ENCODE measurements around the gene DNAH3.
"Not testable (repeated sequence)": the region's sequence is repeated elsewhere in the genome, so short reads cannot be mapped to it uniquely, and the experiment has no call there.

Gene DNAH3, protein sequence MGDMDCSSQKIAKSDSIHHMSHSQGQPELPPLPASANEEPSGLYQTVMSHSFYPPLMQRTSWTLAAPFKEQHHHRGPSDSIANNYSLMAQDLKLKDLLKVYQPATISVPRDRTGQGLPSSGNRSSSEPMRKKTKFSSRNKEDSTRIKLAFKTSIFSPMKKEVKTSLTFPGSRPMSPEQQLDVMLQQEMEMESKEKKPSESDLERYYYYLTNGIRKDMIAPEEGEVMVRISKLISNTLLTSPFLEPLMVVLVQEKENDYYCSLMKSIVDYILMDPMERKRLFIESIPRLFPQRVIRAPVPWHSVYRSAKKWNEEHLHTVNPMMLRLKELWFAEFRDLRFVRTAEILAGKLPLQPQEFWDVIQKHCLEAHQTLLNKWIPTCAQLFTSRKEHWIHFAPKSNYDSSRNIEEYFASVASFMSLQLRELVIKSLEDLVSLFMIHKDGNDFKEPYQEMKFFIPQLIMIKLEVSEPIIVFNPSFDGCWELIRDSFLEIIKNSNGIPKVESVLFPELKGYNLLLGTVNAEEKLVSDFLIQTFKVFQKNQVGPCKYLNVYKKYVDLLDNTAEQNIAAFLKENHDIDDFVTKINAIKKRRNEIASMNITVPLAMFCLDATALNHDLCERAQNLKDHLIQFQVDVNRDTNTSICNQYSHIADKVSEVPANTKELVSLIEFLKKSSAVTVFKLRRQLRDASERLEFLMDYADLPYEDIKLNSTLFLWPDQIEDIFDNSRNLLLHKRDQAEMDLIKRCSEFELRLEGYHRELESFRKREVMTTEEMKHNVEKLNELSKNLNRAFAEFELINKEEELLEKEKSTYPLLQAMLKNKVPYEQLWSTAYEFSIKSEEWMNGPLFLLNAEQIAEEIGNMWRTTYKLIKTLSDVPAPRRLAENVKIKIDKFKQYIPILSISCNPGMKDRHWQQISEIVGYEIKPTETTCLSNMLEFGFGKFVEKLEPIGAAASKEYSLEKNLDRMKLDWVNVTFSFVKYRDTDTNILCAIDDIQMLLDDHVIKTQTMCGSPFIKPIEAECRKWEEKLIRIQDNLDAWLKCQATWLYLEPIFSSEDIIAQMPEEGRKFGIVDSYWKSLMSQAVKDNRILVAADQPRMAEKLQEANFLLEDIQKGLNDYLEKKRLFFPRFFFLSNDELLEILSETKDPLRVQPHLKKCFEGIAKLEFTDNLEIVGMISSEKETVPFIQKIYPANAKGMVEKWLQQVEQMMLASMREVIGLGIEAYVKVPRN (N-terminal part only)

DNA sequence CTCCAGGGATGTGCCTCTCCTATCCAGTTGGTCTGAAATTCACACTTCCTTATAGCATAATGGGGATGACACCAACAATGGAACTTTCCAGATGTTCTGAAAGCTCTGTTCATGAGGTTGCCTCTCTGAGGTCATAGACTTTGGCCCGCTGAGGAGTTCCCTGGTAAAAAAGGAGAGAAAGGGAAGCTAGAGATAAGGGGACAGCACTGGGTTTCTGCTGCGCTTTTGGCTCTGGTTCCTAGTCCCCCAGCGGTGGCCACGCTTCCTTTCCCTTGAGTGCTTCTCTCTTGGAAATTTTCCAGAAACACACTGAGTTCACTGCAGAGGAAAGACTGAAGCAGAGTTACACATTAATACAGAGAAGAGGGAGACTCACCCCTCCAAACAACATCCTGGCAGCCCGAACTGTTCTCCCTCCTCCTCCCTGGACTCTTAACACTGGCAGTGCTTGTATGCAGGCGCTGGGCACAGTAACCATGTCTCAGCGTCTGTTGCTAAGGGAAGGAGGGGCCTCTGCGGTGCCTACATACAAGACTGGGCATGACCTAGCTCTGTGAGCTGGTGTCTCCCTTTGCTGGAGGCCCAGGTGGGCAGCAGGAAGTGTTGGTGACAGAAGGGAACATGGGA is at the start of gene DNAH3:
DNAH3 (minus strand) TSS at position 472 of the 627 bp plus-strand sequence. CDS start 527 bp downstream, outside the sequence.
- no peak for DNase-seq (ENCODE audit: low spot score)

DNA sequence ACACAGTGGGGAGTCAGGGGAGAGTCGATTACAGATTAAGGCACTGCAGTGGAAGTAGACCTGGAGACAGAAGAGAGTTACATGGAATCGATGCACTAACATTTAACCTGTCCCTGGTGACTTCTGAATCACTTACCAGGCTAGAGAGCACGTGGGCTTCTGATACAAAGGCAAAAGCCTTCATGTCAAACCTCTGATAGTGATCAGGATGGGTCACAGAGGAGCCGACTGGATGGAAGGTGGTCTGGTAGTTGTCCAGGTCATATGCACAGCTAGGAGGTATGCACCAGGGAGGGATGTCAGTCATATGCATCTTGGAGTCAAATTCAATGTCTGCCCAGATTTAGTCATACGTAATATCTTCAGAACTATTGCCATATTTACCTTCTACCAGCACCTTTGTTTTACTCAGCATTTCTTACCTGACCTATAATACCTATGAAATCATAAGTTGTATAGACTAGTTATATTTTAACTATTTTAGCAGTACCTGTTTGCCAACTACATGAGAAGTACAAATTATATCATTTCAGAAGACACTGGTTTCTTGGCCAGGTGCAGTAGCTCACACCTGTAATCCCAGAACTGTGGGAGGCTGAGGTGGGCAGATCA is 49.1 kb upstream of the DNAH3 start:
- DNase-seq (ENCODE audit: low spot score) = no peak

DNA sequence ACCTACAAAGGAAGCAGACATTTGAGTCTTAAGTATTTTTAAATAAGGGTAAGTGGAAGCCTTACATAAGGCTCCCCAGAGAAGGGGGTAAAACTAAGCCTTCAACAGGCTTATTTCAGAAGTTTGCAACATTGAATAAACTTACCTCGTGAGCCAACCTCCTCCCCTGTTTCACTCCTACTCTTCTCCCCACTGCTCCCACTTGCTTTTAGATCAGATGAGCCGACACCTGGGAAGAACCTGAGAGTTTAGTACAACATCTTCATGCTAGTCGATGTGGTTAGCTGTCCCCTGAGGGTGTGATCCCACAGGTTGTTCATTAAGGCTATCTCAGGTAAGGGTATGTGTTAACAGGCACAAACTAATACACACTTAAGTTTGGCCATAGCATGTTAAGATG is 47.0 kb upstream of the DNAH3 start:
- no peak for DNase-seq (ENCODE audit: low spot score)

DNA sequence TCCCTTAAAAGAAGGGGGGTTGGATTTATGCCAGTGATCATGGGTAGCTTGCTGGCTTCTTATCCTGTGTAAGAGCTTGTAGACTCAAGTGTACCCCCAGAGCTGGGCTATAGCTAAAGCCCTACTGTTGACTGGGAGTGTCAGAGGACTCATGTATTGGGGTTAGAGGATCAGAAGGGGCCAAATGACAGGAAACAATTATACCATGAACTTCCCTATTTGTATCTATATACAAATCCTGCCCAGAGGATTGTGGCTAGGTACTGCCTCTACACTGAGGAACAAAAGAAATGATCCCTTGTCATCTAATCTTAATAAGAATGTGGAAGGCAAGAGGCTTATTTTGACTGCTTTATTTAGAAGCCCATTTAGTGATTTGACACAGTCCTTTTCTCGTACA is 46.5 kb upstream of the DNAH3 start:
- DNase-seq (ENCODE audit: low spot score) = no peak

DNA sequence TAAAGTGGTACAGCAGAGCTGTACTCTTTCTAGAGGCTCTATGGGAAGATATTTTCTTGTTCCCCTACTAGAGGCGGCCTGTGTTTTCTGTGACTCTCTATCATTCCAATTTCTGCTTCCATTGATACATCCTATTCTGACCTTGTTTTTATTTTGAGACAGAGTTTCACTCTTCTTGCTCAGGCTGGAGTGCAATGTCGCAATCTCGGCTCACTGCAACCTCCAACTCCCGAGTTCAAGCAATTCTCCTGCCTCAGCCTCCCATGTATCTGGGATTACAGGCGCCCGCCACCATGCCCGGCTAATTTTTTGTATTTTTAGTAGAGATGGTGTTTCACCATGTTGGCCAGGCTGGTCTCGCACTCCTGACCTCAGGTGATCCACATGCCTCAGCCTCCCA is 44.7 kb upstream of the DNAH3 start:
- DNase-seq (ENCODE audit: low spot score) = not testable (repeated sequence)

DNA sequence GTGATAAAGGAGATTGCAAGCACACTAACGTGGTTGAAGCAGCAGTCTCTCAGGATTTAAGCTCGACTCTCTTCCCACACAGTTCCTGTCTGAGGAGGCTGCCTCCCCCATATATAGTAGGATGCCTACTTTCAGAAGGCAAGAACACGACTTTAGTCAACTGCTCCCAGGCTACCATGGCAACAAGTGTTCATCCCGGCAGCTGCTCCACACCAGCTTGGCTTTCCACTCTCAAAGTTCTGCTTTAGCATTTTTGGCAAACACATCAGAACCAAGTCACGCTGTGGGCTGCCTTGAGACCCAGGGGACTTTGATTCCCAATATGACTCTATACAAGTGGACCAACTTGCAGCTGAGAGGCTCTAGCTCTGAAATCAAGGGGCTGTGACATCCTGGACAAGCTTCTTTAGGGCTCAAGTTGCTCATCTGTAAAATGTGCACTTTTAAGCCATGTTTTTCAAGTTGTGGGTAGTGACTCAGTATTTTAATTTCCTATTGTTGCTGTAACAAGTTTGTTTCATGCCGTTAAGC is 44.2 kb upstream of the DNAH3 start:
- DNase-seq (ENCODE audit: low spot score) = no peak

DNA sequence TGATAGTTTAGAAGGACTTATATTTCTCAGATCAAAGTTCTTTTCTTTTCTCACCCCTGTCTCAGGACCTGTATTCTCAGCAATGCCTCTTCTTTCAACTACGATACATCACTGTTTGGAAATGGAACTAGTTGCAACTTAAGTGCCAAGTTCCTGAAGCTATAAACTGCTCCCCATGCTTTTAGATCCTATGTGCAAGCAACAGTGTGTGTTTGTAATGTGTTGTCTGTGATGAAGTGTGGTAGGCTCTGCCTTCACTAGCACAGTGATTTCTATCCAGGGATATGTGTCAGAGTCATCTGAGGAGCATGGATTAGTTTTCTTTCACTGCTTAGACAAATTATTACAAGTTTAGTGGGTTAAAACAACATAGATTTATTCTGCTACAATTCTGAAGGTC is 42.3 kb upstream of the DNAH3 start:
- no peak for DNase-seq (ENCODE audit: low spot score)

DNA sequence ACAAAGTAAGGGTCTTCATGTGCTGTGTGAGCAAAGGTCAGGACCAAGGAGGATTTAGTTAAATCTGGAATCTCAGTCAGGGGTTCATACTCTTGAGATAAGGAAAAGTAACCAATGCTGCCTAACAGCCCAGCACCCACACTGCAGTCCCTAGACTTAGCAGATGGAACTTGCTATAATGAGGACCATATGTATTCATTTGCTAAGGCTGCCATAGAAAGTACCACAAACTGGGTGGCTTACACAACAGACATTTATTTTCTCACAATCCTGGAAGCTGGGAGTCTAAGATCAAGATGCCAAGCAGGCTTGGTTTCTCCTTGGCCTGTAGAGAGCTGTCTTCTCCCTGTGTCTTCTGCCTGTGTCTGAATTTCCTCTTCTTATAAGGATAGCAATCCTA is 40.0 kb upstream of the DNAH3 start:
- DNase-seq (ENCODE audit: low spot score) = no peak

DNA sequence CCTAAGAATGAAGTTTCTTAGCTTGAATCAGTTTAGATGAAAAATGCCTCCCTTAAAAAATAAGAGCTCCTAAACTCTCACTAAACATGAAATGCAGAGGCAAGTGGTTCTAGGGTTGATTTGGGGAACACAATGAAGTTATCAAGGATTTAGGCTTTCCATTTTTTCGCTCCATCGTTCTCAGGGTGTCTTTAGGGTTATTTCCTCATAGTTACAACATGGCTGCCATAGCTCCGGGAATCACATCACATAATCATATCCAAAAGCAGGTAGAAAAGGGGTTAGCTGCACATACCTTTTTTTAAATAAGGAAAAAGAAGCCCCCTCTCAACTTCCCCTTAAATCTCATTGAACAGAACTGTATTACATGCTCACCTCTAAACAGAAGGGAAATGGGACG is 39.4 kb upstream of the DNAH3 start:
- DNase-seq (ENCODE audit: low spot score) = no peak

DNA sequence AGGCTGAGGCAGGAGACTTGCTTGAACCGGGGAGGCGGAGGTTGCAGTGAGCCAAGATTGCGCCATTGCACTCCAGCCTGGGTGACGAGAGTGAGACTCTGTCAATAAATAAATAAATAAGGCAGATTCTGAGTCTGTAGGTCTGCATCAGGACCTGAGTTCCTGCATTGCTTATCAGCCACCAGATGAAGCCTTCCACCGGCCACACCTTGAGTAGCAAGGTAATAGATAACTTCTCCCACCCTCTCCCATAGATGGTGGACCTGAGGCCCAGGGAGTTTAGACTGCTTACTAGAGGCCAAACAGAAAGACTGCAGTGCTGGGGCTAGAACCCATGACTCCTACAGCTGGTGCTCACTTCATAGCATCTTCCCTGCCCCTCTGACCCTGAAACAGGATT is 38.7 kb upstream of the DNAH3 start:
- no peak for DNase-seq (ENCODE audit: low spot score)

DNA sequence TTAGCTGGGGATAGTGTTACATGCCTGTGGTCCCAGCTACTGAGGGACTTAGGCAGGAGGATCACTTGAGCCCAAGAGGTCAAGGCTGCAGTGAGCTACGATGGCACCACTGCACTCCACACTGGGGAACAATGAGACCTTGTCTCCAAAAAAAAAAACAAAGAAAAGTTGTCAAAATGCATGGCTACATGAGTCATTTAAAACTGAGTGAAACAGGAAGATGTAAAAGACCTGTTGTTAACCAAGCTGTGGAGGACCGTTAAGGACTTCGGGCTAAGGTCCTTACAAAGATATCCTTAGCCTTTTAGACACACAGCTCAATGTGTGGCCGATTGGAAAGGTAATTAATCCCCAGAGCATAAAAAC is 35.7 kb upstream of the DNAH3 start:
- DNase-seq (ENCODE audit: low spot score) = no peak

DNA sequence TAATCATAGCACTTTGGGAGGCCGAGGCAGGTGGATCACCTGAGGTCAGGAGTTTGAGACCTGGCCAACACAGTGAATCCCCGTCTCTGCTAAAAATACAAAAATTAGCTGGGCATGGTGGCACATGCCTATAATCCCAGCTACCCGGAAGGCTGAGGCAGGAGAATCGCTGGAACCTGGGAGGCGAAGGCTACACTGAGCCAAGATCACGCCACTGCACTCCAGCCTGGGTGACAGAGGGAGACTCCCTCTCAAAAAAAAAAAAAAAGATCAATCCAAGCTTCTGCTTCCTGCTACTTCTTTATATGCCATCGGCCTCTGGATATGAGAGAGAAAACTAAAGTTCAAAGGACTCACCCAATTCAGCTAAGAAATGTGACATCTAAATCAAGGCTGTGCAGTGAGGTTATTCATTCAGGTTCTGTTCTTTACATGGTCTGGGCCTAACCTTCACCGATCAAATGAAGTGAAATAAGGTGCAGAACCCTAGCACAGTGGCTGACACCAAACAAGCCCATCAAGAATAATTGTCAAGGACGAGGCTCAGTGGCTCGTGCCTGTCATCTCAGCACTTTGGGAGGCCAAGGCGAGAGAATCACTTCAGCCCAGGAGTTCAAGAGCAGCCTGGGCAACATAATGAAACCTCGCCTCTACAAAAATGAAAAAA is 35.1 kb upstream of the DNAH3 start:
- no peak for DNase-seq (ENCODE audit: low spot score)

DNA sequence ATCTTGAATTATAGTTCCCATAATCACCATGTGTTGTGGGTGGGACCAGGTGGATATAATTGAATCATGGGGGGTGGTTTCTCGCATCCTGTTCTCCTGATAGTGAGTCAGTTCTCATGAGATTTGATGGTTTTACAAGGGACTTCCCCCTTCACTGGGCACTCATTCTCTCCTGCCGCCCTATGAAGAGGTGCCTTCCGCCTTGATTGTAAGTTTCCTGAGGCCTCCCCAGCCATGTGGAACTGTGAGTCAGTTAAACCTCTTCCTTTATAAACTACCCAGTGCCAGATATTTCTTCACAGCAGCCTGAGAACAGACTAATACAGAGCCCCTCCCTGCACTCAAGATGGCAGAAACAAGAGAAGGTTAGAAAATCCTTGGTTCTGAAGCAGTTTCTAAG is 34.2 kb upstream of the DNAH3 start:
- DNase-seq (ENCODE audit: low spot score) = no peak

DNA sequence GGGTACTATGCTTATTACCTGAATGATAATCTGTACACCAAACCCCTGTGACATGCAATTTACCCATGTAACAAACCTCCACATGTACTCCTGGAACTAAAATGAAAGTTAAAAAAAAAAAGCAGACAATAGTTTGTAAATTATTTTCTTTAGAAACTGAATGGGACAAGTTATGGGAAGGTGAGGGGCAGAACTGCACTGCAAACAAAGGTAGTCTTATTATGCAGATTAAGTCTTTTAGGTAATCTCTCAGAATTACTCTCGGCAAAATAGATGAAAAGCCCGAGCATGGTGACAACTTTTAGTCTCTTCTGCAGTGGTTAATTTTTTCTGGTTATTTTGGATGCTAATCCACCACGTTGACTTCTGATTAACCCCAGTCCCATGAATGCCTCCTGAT is 33.3 kb upstream of the DNAH3 start:
- DNase-seq (ENCODE audit: low spot score) = no peak

DNA sequence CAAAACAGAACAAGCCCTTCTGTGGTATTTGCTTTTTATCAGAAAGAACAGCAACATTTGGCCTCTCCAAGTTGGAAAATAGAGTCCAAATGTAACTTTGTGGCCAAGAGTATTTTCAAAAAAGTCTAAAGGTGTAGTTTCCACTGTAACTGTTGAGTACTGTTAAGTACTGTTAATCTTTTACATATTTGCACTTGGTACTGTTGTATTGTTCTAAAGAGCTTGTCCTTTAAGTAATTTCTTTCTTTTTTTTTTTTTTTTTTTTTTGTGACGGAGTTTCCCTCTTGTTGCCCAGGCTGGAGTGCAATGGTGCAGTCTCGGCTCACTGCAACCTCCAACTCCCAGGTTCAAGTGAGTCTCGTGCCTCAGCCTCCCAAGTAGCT is 29.3 kb upstream of the DNAH3 start:
- no peak for DNase-seq (ENCODE audit: low spot score)

DNA sequence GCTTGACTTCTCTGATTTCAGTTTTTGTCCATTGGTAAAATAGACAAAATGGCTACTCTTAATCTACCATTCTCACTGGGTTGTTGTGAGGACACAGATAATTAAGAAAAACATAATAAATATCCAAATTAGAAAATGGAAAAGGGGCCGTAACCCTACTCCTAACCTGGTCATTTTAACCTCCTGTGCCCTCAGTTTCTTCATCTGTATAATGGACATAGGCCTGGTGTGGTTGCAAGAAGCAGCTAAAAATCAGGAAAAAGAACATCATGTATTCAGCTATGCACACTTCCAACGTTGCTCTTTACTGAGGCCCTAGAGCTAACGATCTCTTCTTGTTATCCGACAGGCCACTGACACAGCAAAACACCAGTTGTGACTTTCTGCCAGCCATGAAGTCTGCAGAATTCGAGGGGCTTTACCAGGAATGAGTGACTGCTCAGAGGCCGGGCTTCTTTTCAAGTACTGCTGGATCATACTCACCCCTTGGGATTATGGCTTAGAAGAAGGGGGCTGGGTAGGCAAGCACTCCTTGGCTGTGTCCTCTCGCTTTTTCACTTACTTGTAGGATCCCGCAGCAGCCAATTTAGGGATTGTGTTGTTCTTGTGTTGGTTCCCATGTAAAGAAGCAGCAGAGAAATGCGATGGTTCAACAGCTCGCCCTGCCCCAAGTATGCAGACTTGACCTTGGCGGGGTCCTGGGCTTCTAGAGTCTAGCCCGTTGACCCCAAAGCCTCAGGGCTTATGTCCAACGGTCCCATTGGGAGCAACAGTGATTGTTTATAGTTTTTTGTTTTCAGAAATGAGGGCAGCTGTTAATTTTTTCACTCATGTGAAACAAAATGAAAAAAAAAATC is 28.7 kb upstream of the DNAH3 start:
- DNase-seq (ENCODE audit: low spot score) = no peak

DNA sequence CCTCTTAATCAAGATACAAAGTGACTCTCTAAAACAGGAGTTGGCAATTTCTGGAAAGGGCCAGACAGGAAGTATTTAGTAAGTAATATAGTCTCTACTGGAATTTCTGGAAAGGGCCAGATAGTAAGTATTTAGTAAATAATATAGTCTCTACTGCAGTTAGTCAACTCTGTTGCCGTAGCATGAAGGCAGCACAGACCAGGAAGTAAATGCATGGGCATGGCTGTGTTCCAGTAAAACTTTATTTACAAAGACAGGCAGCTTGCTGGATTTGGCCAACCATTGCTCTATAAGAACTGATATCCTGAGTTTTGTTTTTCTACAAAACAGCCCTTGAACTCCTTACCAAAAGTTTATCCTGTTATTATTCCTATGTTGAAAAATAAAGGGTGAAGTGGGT is 24.8 kb upstream of the DNAH3 start:
- no peak for DNase-seq (ENCODE audit: low spot score)

DNA sequence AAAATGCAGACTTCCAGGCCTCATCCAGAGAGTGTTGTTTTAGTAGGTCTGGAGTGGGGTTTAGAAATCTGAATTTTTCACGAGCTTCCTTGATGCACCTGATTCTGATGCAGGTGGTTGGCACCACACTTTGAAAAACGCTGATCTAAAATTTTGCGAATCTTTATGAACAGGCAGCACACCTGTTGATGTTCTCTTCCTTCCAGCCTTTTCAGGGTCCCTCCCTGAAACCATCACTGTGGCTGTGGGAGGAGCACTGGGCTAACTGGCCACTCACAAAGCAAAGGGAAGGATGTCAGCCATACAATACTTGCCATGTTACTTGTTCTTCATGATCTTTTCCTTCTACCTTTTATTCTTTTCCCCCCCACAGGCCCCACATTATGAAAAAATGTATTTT is 22.0 kb upstream of the DNAH3 start:
- no peak for DNase-seq (ENCODE audit: low spot score)

DNA sequence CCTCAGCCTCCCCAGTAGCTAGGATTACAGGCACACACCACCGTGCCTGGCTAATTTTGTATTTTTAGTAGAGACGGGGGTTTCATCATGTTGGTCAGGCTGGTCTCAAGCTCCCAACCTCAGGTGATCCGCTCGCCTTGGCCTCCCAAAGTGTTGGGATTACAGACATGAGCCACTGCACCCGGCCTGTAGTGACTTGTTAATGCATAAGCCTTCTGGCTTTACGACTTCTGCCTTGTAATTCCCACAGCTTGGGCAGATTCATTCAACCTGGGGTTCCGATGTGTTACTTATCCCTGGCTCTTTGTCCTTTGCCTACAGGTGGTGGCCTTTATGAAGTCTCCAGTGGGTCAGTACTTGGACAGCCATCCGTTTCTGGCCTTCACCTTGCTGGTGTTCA is 19.5 kb upstream of the DNAH3 start:
- DNase-seq (ENCODE audit: low spot score) = not testable (repeated sequence)
